Measurements from ENCODE around the gene STX18. TPM values are rescaled to one million over a fixed set of nuclear protein-coding genes. Genes with fewer than 3 reads are reported as not detected.

Gene STX18
- total RNA-seq, 2 donors from 2014 or later = 31.4 to 31.8 TPM

GRCh38 chr4:4539481-4539880 is 2.4 kb downstream of the STX18 start:
- Histone ChIP-seq H3K36me3 (no peaks in the 10 kb centered on the region), H3K9me3 (no peaks in the 10 kb centered on the region), H3K4me1 (peaks cover 9% of the 10 kb centered on the region), H3K27me3 (no peaks in the 10 kb centered on the region), H3K4me3 (no peak overlapping the region), H3K27ac (no peak overlapping the region), H3K9ac (ENCODE audit: low read depth in 2 of 2, low read length in 2 of 2) (no peak overlapping the region)
- TF ChIP-seq CTCF (IDR thresholded peaks at IDR 0.05) = no peak
- intact Hi-C loops (cut with DNase I) = no loop called here
- DNase-seq = no peak

DNA sequence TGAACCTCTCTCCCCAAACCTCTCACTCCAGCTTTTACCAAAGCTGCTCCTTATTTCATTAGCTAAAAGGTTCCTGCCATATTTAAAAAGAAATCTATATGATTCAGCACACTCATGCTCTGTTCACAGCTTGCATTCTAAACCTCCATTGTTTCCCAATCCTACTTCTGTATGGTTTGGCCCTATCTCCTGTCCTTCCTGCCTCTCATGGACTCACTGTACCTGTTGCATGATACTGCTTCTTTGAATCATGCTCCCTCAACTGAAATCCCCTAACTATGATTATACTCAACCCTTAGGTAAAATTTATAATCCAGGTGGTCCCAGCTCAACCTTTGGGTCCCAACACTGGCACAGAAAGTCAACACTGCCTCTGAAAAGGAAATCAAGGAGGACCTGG is 6.3 kb downstream of the STX18 start:
- intact Hi-C loops (cut with DNase I) = no loop called here
- H3K9me3 ChIP-seq = no peaks in the 10 kb centered on the region
- no peak overlapping the region for H3K4me3 ChIP-seq
- H3K27me3 ChIP-seq = no peaks in the 10 kb centered on the region
- H3K36me3 ChIP-seq = no peaks in the 10 kb centered on the region
- H3K27ac ChIP-seq = no peak overlapping the region
- peaks cover 6% of the 10 kb centered on the region for H3K4me1 ChIP-seq
- H3K9ac ChIP-seq (ENCODE audit: low read depth in 2 of 2, low read length in 2 of 2) = no peak overlapping the region
- TF ChIP-seq CTCF (IDR thresholded peaks at IDR 0.05) = no peak
- no peak for DNase-seq

DNA sequence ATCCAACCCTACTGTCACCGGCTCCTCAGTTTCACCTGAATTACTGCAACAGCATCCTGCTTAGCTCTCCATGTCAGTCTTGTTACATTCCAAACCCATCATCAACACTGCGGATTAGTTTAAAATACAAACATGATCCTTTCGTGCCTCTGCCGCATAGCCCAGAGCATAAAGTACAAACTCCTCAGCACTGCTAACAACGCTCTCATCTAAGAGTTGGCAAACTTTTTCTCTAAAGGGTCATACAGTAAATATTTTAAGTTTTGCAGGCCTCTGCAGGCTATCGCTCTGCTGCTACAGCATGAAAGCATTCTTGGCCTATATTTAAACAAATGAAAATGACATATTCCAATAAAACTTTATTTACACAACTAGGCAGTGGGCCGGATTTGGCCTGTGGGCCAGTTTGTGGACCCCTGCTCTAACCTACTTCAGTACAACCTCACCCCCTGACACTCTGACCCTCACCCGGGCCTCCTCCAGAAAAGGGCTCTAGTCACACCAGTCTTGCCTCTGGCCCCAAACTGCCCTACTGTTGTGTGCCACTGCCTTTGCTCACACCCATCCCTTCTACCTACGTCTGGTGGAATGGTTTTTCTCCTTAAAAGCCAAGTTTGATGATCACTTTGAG is 7.2 kb downstream of the STX18 start:
- no peaks in the 10 kb centered on the region for H3K4me1 ChIP-seq
- H3K4me3 ChIP-seq = no peak overlapping the region
- no peaks in the 10 kb centered on the region for H3K9me3 ChIP-seq
- H3K27me3 ChIP-seq = no peaks in the 10 kb centered on the region
- no peak for DNase-seq
- H3K36me3 ChIP-seq = no peaks in the 10 kb centered on the region
- intact Hi-C loops (cut with DNase I) = no loop called here
- no peak overlapping the region for H3K27ac ChIP-seq
- TF ChIP-seq CTCF (IDR thresholded peaks at IDR 0.05) = no peak
- no peak overlapping the region for H3K9ac ChIP-seq (ENCODE audit: low read depth in 2 of 2, low read length in 2 of 2)

DNA sequence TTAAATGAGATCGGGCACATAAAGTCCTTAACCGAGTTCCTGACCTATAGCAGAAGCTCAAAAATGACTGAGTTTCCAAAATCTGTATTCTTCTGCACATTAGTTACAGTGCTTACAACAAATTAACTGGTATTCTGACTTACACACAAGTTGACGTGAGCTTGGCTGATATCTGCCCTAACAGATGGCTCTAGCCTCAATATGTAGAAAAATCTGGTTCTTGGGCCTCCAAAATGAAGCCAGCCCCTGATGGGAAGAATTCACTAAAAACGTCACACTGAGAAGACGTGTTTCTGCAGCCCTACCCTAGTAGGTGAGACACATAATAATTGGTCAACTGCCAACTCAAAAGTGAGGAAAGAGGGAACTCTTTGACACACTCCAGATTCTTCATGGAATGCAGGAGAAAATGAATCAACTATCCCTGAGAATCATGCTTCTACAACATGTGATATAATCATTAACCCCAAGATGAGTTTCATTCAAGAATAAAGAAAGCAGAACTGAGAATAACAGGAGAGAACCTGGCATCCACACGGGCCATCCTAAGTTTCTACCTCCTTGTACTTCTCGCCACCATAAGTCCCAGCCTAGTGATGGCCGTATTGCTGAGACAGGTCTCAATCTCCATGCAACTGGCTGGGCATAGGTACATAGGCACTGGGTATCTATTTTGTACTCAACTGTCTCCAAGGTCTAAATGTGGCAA is 8.2 kb downstream of the STX18 start:
- intact Hi-C loops (cut with DNase I) = no loop called here

More for the DNA sequence above, 8.2 kb downstream of the STX18 start:
- Histone ChIP-seq H3K9me3 (no peaks in the 10 kb centered on the region), H3K4me3 (no peak overlapping the region), H3K4me1 (no peaks in the 10 kb centered on the region), H3K9ac (ENCODE audit: low read depth in 2 of 2, low read length in 2 of 2) (no peak overlapping the region), H3K27ac (no peak overlapping the region), H3K36me3 (no peaks in the 10 kb centered on the region), H3K27me3 (no peaks in the 10 kb centered on the region)
- no peak for DNase-seq
- no peak for TF ChIP-seq CTCF (IDR thresholded peaks at IDR 0.05)

Measured in colonic mucosa (tissue), 4 donors.